CD4-positive, alpha-beta memory T cell (primary cell): Measurements from ENCODE around the gene HOXB9. TPM values are rescaled to one million over a fixed set of nuclear protein-coding genes. Genes with fewer than 3 reads are reported as not detected.

ENCODE experiments used
- microRNA-seq: library from miRNA; unstranded; fragments of <30 nt; microRNA quantifications from one replicate; pipeline ENCODE4 v1.2.0, GENCODE V29; 2021; ENCODE audit warnings: borderline replicate concordance, borderline number of aligned reads, borderline microRNAs expressed, mixed read lengths
- polyA plus RNA-seq, 2 donors: library from polyadenylated mRNA; unstranded; fragments of 300-500 nt; fragmentation: Illumina TruSeq; gene quantifications; one replicate each; pipeline ENCODE4 v1.2.3, GENCODE V29; 2021
- total RNA-seq, 2 experiments: library from RNA; stranded (reverse); gene quantifications; one replicate each; pipeline ENCODE4 v1.2.3, GENCODE V29; 2021

HOXB9 gene
- total and polyA plus RNA-seq, 4 experiments from 2014 or later = not detected

Small RNA genes lying within 50 kb of the gene (microRNA-seq; reads per million reads assigned to microRNA genes)
- not detected for gene MIR196A1

Other genes with a start within 250 kb of the HOXB9 start
- gene SKAP1, start 196.1 kb downstream of the HOXB9 start, total RNA-seq = 10 to 100 TPM; 83.4 to 88.7 TPM
- gene SKAP1, start 196.1 kb downstream of the HOXB9 start, polyA plus RNA-seq = 100 to 1,000 TPM; 242 to 336 TPM
- not detected for gene HOXB1, start 95.3 kb downstream of the HOXB9 start, total RNA-seq
- not detected for gene HOXB1, start 95.3 kb downstream of the HOXB9 start, polyA plus RNA-seq
- gene HOXB2, start 81.2 kb downstream of the HOXB9 start, total RNA-seq = 10 to 100 TPM; 34.4 to 39.2 TPM
- gene HOXB2, start 81.2 kb downstream of the HOXB9 start, polyA plus RNA-seq = 10 to 100 TPM; 12.7 to 36.5 TPM
- gene HOXB4, start 48.0 kb downstream of the HOXB9 start, total RNA-seq = 1 to 10 TPM; 3.1 to 4.5 TPM
- under 1 TPM; 0.11 to 0.13 TPM for gene HOXB4, start 48.0 kb downstream of the HOXB9 start, polyA plus RNA-seq
- 10 to 100 TPM; 11.2 to 14.5 TPM for gene HOXB3, start 36.1 kb downstream of the HOXB9 start, total RNA-seq
- gene HOXB3, start 36.1 kb downstream of the HOXB9 start, polyA plus RNA-seq = under 1 TPM in 1 of 2 donors, not detected in 1; 0.10 TPM
- gene HOXB5, start 32.6 kb downstream of the HOXB9 start, total RNA-seq = not detected
- gene HOXB5, start 32.6 kb downstream of the HOXB9 start, polyA plus RNA-seq = not detected
- under 1 TPM in 1 of 2 experiments, not detected in 1; 0.38 TPM for gene HOXB6, start 21.4 kb downstream of the HOXB9 start, total RNA-seq
- gene HOXB6, start 21.4 kb downstream of the HOXB9 start, polyA plus RNA-seq = not detected
- gene HOXB7, start 15.3 kb downstream of the HOXB9 start, total RNA-seq = under 1 TPM in 1 of 2 experiments, not detected in 1; 0.25 TPM
- gene HOXB7, start 15.3 kb downstream of the HOXB9 start, polyA plus RNA-seq = 1 to 10 TPM in 1 of 2 donors, under 1 TPM in 1; 0.23 to 1.3 TPM
- not detected for gene HOXB8, start 11.1 kb downstream of the HOXB9 start, total RNA-seq
- gene HOXB8, start 11.1 kb downstream of the HOXB9 start, polyA plus RNA-seq = not detected
- gene PRAC1, start 96.2 kb upstream of the HOXB9 start, total RNA-seq = not detected
- gene PRAC1, start 96.2 kb upstream of the HOXB9 start, polyA plus RNA-seq = not detected
- gene PRAC2, start 96.8 kb upstream of the HOXB9 start, total RNA-seq = not detected
- gene PRAC2, start 96.8 kb upstream of the HOXB9 start, polyA plus RNA-seq = not detected
- gene HOXB13, start 102.4 kb upstream of the HOXB9 start, total RNA-seq = not detected
- not detected for gene HOXB13, start 102.4 kb upstream of the HOXB9 start, polyA plus RNA-seq
- gene TTLL6, start 190.9 kb upstream of the HOXB9 start, total RNA-seq = not detected
- gene TTLL6, start 190.9 kb upstream of the HOXB9 start, polyA plus RNA-seq = not detected
- 100 to 1,000 TPM; 107 to 118 TPM for gene CALCOCO2, start 204.7 kb upstream of the HOXB9 start, total RNA-seq
- gene CALCOCO2, start 204.7 kb upstream of the HOXB9 start, polyA plus RNA-seq = 100 to 1,000 TPM; 169 to 196 TPM